ENCODE results near the gene DOCK9.

DOCK9 gene

GRCh38 chr13:98787996-98788395 is 189.9 kb downstream of the DOCK9 start:
- DNase-seq: no peak

DNA sequence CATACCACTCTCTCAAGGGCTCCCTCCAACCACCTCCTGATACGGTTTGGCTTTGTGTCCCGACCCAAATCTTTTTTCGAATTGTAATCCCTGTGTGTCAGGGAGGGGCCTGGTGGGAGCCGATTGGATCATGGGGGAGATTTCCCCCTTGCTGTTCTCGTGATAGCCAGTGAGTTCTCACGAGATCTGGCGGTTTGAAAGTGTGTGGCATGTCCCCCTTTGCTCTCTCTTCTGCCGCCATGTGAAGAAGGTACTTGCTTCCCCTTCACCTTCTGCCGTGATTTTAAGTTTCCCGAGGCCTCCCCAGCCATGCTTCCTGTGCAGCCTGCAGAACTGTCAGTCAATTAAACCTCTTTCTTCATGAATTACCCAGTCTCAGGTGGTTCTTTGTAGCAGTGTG is 190.7 kb downstream of the DOCK9 start:
- DNase-seq: no peak

DNA sequence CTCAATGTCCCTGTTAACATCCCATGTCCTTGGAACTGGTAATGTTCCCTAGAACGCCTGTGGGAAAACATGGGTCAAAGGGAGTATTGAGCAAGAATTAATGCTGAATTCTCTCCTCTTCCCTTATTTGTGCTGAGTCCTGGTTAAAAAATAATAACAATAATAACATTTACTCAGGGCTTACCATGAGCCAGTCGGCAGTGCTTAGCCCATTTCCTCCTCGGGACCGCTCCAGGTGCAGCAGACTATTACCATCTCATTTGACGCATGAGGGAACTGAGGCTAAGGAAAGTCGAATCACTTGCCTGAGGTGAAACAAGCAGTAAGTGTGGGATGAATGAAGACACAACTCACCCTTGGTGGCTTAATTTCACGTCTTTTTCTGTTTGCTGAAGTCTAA is 191.8 kb downstream of the DOCK9 start:
- DNase-seq: no peak

GRCh38 chr13:98785405-98785804 is 192.5 kb downstream of the DOCK9 start:
- DNase-seq: no peak

DNA sequence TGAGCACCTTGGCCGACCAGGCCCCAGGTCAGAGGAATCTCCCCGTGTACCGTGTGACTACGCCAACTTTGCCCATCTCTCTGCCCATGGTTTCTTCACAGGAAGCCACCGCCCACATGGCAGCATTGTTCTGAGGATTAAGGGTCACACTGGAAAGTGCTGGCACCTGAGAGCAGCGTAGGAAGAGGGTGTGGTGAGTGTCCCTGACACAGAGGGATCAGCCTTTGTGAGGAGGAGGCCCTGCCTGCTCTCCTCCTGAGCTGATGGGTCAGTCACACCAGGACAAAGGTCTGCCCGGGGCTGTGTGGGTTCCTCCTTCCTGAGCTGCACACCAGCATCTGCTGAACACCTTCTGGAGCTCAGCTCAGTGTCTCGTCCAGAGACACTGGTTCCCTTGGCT is 193.2 kb downstream of the DOCK9 start:
- no peak for DNase-seq

GRCh38 chr13:98783856-98784478 is 193.9 kb downstream of the DOCK9 start:
- DNase-seq: no peak

DNA sequence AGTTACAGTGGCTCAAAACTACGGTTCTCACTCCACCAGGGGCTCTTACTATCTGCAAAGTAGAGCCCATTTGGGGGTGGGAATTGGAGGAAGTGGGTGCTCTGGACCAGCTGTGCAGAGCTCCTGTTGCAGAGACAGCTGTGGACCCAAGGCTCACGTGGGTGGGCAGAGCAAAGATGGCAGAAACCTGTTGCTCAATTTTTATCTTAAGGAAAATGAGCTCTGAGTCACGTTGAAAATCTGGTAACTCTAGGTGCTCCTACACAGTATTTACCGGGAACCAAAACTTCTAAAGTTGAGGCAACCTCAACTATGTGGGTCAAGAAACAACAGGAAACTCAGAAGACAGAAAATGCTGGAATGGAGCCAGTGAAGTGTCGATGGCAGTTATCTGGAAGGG is 195.2 kb downstream of the DOCK9 start:
- DNase-seq: no peak

GRCh38 chr13:98781905-98782304 is 196.0 kb downstream of the DOCK9 start:
- no peak for DNase-seq

- no peak for DNase-seq
Measured at GRCh38 chr13:98781470-98781869, 196.4 kb downstream of the DOCK9 start.

GRCh38 chr13:98781045-98781444 is 196.8 kb downstream of the DOCK9 start:
- DNase-seq: no peak

- DNase-seq: no peak
Measured at GRCh38 chr13:98780451-98780850, 197.4 kb downstream of the DOCK9 start.

- DNase-seq: no peak
Measured at GRCh38 chr13:98779695-98780094, 198.2 kb downstream of the DOCK9 start.

- DNase-seq: no peak
Measured at GRCh38 chr13:98778749-98779148, 199.1 kb downstream of the DOCK9 start.

DNA sequence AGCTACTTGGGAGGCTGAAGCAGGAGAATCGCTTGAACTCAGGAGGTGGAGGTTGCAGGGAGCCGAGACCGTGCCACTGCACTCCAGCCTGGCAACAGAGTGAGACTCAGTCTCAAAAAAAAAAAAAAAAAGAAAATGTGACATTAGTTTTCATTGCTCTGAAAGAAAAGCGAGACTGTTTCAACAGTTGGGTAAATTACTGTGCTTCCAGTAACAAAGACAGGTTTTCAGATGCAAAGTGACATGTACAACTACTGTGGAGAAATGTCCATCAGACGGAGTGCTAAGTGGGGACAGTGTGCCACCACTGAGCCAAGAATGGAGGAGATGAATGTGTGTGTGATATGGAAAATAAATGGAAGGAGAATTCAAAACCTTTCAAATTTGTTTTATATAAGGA is 201.2 kb downstream of the DOCK9 start:
- DNase-seq: no peak

DNA sequence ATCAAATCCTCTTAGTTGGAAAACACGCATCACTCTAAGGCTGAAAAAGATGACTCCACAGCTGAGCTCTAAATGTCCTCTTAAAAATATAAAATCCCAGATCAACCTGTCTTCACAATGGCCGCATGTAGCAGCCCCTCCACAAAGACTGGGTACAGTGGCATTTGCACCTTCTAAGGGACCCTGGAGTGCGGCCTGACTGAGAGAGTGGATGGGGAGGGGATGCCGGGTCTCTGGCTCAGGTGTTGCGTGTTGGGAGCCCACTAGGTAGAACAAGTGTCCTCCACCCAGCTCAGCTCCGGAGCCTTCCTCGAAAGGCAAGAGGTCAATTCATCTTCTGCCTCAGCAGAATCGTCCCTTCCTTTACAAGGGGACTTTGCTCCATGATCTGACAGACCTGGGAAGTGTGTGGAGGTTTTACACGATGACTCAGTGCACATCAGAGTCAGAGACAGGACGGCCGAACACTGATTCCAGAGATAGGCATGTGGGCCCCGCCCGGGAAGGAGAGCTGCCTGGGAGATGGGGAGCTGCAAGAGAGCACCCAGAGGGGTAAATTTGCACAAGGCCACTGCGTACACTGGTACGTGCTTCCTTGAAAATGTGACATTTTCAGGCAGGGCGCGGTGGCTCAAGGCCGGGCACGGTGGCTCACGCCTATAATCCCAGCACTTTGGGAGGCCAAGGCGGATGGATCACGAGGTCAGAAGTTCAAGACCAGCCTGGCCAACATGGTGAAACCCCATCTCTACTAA is 201.8 kb downstream of the DOCK9 start:
- peak; percentile 91 for DNase-seq

GRCh38 chr13:98775386-98775785 is 202.5 kb downstream of the DOCK9 start:
- DNase-seq: no peak

DNA sequence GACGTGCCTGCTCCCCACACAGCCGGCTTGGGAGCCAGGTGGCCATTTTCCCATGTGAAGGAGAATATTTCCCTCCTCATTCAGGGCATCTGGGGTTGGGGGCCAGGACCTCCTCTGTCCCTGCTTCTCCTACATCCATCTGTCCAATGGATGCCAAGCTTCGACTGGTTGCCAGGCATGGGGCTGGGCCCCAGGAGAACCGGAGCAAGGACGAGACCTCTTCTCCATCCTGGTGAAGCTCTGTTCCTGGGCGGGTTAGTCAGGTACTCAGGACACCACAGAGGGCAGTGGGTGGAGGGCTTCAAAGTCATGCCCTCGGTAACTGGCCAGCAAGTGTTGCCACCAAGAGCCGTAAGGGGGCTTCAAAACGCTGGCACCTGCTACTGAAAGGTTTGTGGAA is 203.1 kb downstream of the DOCK9 start:
- DNase-seq: no peak

GRCh38 chr13:98773921-98774320 is 203.9 kb downstream of the DOCK9 start:
- no peak for DNase-seq

GRCh38 chr13:98772794-98773452 is 204.9 kb downstream of the DOCK9 start:
- no peak for DNase-seq

- no peak for DNase-seq
Measured at GRCh38 chr13:98771838-98772611, 205.8 kb downstream of the DOCK9 start.

GRCh38 chr13:98769736-98770135 is 208.1 kb downstream of the DOCK9 start:
- DNase-seq: no peak

DNA sequence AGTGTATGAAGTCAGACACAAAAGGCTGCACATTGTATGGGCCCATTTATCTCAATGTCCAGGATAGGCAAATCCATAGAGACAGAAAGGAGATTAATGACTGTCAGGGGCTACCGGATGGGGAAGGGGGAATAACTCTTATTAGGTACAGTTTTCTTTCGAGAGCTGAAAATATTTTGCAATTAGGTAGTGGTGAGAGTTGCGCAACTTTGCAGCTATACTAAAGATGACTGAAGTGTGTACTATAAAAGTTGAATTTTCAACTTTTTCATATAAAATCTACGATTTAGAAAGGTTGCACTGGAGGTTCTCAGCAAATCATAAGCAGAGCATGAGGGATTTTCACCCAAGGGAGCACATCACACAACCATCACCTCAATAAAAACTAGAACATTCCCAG is 209.3 kb downstream of the DOCK9 start:
- no peak for DNase-seq

- DNase-seq: peak; percentile 13
Measured at GRCh38 chr13:98766697-98767096, 211.2 kb downstream of the DOCK9 start.
